HG03097 (cell line): ENCODE measurements around the gene PMS2.
"Not testable (repeated sequence)": the region's sequence is repeated elsewhere in the genome, so short reads cannot be mapped to it uniquely, and the experiment has no call there.

Experiments
- ATAC-seq: cut with Tn5 transposase; IDR thresholded peaks from one replicate; pipeline ENCODE4 v1.9.1; 2021; ENCODE audit not compliant: unreplicated experiment, low FRiP score

PMS2 gene

GRCh38 chr7:6015917-6016652 is 7.2 kb upstream of the PMS2 start:
- no peak for ATAC-seq

GRCh38 chr7:6012355-6013104 is 3.7 kb upstream of the PMS2 start:
- ATAC-seq = no peak

GRCh38 chr7:6011541-6011940 is 2.7 kb upstream of the PMS2 start:
- ATAC-seq = no peak

- not testable (repeated sequence) for ATAC-seq
Measured at GRCh38 chr7:6010370-6010769, 1.5 kb upstream of the PMS2 start.

- ATAC-seq = not testable (repeated sequence)
Measured at GRCh38 chr7:6007835-6008590, 836 bp downstream of the PMS2 start.

- ATAC-seq = no peak
Measured at GRCh38 chr7:6007386-6007785, 1.5 kb downstream of the PMS2 start.

- ATAC-seq = no peak
Measured at GRCh38 chr7:5997210-5997808, 11.5 kb downstream of the PMS2 start.

- not testable (repeated sequence) for ATAC-seq
Measured at GRCh38 chr7:5987061-5987460, 21.8 kb downstream of the PMS2 start.

GRCh38 chr7:5979680-5980314 is 29.1 kb downstream of the PMS2 start:
- ATAC-seq = not testable (repeated sequence)

- ATAC-seq = not testable (repeated sequence)
Measured at GRCh38 chr7:5973580-5973979, 35.3 kb downstream of the PMS2 start.

GRCh38 chr7:5970347-5970911 is 38.4 kb downstream of the PMS2 start, which contains the start of gene RSPH10B:
Gene RSPH10B (minus strand): TSS chr7:5970689. CDS start chr7:5967116, 3,573 bp downstream.
- not testable (repeated sequence) for ATAC-seq

GRCh38 chr7:5963810-5964209 is 45.0 kb downstream of the PMS2 start:
- ATAC-seq = not testable (repeated sequence)

GRCh38 chr7:5963205-5963604 is 45.6 kb downstream of the PMS2 start:
- ATAC-seq = not testable (repeated sequence)

- not testable (repeated sequence) for ATAC-seq
Measured at GRCh38 chr7:5934945-5935450, 73.9 kb downstream of the PMS2 start.

GRCh38 chr7:5931905-5932644 is 76.8 kb downstream of the PMS2 start:
- not testable (repeated sequence) for ATAC-seq

- ATAC-seq = not testable (repeated sequence)
Measured at GRCh38 chr7:5931250-5931649, 77.6 kb downstream of the PMS2 start.

GRCh38 chr7:5930290-5930689 is 78.6 kb downstream of the PMS2 start:
- ATAC-seq = not testable (repeated sequence)

GRCh38 chr7:5926263-5926870 is 82.5 kb downstream of the PMS2 start:
- not testable (repeated sequence) for ATAC-seq
